GM18502 (cell line): ENCODE results near the gene TAP1.
A peak's percentile ranks its signal among the peaks of the same experiment; 100 is the strongest.

ENCODE experiments used
- ATAC-seq: cut with Tn5 transposase; IDR thresholded peaks from one replicate; pipeline ENCODE4 v1.9.1; 2021; ENCODE audit warnings: mild to moderate bottlenecking; ENCODE audit not compliant: unreplicated experiment, poor library complexity

TAP1 gene

DNA sequence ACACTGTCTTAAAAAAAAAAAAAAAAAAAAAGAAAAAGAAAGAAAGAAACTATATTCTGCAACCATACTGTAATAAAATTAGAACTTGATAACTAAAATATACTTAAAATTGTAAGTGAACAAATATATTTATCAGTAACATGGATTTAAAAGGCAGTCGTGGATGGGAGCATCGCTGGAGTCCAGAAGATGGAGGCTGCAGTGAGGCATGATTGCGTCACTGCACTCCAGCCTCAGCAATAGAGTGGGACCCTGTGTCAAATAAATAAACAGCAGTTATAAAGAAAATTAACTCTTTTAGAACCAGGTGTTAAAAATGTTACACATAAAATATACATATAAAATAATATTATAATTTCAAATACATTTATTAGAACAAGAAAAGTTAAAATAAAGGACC lies 9.2 kb upstream of the TAP1 start:
- no peak for ATAC-seq

DNA sequence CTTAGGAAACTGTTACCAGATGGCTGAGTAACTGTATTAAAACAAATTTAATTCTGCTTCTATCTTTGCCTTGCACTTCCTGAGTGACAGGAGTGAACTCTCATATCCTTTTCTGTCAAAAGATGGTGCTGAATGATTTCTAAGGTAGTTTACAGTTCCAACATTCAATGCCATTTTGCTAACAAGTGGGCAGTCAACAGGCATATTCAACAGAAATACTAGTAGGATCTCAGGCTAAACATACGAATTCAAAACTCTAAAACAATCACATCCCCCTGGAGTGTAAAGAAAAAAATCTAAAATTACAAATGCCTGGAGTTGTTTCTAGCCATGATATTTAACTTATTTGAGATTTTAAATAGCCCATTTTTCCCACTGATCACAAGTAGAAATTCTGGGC lies 7.2 kb upstream of the TAP1 start:
- no peak for ATAC-seq

DNA sequence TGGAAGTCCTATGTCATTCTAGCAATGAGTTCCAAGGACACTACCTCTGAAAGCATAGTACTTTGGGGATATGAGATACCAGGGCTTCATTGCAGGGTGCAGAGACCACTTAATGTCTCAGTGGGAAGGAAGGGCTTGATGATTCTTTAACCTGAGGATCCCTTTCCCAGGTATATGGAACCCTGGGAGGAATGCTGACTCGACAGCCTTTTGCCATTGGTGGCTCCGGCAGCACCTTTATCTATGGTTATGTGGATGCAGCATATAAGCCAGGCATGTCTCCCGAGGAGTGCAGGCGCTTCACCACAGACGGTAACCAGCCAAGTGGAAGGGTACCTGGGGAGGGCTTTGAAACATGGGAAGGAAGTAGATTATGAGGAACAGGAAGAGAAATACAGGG lies 4.7 kb upstream of the TAP1 start:
- no peak for ATAC-seq

DNA sequence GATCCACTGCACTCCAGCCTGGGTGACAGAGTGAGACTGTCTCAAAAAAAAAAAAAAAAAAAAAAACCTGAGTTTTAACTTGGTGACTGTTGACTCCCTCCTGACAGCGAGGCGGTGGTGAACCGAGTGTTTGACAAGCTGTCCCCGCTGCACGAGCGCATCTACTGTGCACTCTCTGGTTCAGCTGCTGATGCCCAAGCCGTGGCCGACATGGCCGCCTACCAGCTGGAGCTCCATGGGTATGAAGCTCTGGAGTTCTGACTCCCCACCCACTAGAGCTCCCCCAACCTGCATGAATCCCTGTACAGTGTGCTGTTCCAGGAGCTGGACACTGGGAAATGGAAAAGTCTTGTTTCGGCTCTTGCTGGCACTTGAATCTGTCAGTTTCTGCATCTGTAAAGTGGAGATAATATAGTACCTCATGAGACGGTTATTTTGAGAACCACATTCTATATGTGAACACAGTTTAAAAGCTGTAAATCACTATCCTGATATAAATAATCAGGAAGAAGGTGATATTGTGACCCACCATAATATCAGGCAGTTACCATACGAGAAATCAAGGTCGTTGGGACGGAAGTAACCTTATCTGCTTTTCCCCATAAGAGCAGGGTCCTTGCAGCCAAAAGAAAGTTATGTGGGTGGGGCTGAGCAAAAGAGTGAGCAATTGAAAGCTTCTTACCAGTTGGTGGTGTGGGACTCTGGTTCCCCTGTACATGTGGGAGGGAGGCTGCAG lies 3.8 kb upstream of the TAP1 start:
- no peak for ATAC-seq

DNA sequence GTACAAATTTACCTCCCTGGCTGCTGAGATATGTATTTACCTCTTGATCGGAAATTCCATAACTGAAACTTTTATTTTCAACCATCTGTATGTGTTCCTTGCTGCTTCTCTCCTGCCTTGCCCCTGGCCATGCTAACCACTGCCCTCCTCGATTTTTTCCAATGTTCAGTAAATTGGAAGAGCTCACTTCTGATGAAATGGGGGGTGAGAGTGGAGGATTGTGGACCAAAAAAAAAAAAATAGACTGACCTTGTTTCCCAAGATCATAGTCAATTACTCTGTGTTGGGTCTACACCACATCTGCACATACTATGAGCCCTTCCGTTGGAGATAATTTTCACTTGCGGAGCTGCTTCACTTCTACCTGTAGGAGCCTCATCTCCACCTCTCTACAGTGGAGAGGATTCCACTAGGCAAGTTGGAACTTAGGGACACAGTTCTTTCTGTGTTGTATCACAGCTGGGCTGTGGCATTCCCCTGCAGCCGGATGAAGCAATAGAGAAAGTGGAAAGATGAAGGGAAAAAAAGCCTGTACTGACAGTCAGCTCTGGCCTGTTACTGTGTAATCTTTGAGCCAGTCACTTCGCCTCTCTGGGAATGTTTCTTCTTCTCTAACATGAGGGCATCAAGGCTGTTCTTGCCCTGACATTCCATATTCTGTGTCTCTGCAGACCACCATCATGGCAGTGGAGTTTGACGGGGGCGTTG lies 2.1 kb upstream of the TAP1 start:
- no peak for ATAC-seq

DNA sequence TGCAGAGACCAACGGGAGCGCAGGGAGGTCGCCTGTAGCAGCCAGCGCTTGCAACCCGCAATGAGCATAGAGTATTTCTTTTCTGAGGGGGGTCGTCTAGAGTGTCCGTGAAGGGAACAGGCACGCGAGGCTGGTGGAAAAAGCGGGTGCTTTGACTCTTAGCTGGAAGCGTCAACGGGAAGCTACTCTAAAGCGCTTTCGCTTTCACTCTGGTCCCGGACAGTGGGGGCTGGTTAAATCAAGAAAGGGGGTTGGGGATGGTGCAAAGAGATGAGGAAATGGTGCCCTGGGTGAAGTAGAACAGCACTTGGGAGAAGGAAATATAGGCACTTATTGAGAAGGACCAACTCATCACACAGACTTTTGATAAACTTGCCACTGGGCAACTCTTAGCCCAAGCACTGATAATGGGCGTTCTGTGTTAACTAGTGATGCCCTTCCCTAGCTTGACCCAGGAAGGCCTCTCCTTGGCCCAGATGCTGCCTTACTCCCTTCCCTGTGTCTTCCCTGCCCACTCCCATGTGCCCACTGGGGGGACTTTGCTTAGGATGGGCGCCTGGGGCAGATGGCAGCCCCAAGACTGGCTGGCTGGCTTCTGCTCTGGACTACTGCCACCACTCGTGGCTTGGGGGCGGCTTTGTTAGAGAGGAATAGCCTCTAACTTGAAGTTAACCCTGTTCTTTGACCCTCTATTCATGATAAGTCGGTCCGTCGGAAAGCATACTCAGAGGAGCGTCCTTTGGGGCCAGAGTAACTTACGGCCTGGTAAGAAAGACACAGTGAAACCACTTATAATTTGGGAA lies 1.1 kb upstream of the TAP1 start:
- ATAC-seq = peak; percentile 26

DNA sequence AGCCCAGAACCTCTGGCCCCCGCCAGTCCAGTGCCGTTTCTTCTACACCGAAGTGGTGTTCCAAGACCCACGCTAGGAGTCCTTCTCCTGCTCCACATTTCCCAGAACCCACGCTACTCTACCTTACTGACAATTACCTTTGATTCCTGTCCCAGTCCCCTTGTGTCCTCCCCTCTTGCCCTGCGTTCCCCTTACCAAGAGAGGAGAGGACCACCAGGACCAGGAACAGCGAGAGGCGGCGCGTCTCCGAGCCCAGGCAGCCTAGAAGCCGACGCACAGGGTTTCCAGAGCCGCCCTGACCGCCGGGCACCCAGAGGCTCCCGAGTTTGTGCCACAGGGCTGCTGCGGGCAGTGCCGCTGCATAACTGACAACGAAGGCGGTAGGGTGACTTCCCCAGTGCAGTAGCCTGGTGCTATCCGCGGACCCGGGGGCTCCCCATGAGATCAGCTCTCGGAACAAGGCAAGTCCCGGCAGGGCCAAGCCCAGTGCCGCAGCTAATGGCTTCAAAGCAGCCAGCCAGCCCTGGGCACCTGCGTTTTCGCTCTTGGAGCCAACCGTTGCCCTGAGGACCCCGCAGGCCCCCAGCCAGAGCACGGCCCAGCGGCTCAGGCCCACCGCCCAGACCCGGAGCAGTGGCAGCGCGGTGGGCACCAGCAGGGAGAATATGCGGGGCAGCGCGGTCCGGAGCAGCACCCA lies 512 bp downstream of the TAP1 start:
- ATAC-seq = peak; percentile 19

DNA sequence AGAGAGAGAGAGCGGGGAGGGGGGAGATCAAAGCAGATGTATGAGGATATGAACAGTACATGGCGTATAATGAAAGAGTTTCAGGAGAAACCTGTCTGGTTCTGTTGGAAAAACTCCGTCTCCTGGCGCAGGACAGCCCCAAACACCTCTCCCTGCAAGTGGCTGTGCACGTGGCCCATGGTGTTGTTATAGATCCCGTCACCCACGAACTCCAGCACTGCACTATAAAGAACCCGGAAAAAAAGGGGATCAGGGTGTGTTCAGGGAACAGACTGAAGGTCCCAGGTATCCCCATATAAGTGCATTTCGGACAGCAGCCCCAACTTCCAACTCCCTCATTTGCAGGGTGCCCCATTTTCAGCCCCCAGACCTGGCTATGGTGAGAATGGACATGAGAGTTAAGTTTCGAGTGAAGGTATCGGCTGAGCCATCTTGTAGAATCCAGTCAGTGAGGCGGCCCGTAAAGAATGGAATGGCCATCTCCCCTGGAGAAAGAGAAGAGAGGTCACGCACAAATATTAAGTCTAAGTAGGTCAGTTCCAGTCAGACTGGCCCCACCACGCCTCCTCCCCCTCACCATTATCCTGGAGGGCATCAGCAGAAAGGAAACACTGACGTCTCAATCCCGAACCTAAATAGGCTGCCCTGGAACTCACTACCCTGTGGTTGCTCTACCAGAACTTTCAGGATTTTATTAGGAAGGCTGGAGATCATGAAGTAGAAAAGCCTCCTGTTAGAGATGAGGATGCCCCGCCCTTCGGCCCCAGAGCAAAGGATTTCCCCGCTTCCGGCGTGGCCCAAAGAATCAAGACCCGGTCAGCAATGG lies 1.3 kb downstream of the TAP1 start:
- no peak for ATAC-seq

DNA sequence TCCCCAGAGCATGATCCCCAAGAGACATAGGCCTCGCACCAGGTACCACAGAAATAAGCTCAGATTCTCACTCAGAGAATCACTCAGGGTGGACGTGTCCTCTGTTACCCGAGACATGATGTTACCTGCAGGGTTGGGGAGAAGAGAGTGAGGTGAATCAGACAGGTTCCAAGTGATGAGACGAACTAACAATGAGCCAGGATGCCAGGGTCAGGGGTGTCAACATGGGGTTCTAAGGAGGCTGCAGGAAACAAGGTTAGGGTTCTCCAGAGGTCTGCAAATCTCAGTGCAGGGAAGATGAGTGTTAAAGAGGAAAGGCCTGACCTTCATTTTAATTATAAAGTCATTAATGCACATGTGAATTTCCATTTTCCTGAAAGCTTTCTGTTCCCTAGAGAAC lies 2.5 kb downstream of the TAP1 start:
- no peak for ATAC-seq

DNA sequence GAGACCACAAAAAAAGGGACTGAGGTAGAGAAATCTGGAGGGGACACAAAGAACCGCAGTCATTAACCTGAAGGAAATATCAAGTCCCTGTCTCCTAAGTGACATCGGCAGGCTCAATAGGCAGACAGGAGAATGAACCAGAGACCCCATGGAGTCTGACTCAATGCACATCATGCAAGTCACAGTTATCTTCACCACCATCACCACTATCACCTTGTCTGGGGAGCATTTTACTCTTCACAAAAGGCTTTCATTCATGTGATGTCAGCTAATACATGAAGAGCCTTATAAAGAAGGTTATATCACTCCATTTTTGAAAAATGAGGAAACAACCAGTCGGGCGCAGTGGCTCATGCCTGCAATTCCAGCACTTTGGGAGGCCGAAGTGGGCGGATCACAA lies 4.4 kb downstream of the TAP1 start:
- no peak for ATAC-seq

DNA sequence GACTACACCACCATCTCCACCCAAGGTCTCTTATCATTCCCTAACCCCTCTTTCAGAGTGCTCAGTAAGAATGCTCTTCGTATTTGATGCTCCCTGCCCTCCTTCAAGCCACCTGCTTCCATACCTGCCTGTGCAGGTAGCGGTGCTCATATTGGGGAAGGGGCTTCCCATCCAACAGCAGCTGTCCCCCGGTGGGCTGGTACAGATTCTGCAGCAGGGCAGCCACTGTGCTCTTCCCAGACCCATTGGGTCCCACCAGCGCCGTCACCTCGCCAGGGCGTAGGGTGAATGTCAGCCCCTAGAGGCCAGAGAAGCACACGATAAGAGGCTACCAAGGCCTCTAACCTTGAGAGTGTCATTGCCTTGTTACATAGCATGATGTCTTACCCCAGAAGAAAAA lies 5.7 kb downstream of the TAP1 start:
- ATAC-seq = no peak

DNA sequence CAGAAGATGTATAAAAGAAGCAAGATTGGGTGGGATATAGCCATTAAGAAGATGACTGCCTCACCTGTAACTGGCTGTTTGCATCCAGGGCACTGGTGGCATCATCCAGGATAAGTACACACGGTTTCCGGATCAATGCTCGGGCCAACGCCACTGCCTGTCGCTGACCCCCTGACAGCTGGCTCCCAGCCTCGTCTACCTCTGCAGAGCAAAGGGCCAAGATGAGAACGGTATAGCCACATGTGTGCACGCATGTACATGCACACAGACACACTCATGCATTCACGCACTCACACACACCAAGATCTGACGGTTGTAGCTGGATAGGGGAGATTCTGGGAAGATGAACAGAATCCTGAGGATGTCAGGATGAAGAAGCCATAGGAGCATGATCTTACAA lies 6.5 kb downstream of the TAP1 start:
- ATAC-seq = no peak

DNA sequence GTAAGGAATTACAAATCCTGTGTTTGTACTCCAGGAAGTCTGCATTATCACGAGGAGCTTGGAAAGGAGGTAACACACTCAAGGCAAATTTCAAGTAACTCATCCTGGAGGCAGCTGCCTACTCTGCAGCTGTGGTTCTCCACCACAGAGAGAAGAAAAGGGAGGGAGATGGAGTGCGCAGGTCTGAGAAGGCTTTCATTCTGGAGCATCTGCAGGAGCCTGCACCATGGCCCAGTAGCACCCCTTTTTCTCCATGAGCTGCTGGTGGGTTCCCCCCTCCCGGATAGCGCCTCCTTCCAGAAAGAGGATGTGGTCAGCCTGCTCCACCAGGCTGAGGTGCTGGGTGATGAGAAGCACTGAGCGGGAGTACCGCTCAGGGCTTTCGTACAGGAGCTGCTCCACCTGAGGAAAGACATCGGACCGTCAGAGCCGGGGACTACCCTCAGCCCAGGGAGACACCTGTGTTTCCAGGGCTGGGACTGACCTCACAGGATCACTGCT lies 8.1 kb downstream of the TAP1 start:
- no peak for ATAC-seq

DNA sequence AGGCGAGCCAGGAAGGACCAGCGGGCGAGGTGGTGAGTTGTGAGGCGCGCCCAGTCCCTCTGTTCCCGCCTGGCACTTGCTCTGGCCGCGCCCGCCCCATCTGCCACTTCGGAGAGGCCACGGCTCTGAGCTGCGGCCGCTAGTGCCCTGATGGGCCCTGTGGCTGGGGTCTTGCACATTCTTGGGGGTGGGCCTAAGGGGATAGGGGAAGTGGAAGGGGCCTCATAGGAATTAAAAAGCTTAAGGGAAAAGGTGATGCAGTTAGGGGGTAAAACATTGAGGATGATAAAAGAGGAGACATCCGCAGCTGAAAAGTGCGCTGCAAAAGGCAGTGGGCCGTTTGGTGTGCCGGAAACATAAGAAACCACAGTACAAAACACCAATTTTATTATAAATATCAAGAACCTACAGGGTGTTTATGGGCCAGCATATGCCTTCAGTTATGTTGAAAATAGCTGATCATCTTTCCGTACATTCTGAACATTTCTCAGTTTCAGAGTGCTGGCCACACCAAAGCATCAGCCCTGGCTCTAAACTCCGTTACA lies 8.6 kb downstream of the TAP1 start:
- ATAC-seq = no peak

DNA sequence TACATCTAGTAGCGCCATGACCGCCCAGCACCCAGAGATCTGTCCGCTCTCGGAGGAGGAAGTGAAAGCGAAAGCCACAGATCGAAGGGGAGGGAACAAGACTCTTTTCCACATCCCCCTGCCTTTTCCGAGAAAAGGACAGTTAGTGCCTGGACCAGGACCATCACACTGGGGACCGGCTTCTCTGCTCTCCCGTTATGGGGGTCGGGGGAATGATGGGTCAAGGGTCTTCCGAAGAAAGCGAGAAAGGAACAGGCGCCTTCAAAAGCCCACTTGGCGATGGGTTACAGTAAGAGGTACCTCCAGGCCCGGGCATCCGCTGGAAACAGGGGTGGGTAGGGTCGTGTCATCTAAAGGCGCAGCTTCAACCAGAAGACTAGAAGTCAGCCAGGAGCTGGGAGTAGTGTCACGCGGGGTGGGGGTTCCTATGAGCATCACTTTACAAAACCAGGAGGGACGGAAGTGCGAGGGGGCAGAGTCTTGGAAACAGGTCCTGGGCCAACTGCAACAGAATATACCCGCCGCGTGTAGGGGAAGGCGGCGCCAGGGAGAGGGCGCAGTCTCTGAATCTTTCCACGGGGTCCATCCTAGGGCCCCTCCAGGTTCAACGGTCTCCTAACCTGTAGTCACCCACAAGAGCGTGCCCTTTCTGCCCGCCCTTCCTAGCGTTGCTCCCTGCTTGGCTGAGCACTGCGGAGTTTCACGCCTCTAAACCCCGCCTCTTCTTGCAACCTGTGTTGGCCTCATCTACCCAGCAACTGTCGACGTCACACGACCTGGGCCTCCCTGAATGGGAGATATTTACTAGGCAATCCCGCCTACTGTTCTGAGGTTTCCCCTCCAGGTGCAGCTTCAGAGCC lies 9.3 kb downstream of the TAP1 start, which contains the start of gene PSMB8:
Gene PSMB8, minus strand, starts transcription at position 69 of the 860 bp plus-strand sequence. Its CDS starts 51 bp downstream, at position 18.
- ATAC-seq = peak; percentile 70

DNA sequence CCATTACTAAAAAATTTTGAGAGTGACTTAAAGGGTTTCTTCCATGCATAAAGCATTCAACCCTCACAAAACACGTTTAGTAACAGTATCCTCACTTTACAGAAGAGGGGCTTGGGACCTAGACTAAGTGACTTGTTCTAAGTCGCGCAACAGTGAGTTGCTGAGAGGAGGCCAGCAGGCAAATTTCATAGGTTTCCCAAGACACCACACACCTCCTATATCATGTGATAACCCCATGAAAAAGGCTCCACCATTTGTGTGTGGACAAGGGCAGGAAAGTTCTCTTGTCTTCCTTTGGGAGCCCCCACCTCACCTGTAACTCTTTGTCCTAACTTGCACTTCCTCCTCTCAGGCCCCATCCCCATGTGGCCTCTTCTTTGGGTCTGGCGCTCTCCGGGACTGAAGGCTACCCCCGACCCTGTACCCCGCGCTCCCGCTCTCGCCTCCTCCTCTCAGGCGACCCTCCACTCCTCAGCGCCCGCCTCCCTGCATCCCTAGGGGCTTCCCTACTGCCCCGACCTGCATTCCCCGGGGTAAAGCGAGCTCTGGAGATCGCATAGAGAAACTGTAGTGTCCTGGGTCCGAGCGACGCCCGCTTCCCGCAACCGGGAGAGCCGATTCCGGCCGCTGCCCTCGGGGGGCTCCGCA lies 10.0 kb downstream of the TAP1 start:
- ATAC-seq = peak; percentile 0

DNA sequence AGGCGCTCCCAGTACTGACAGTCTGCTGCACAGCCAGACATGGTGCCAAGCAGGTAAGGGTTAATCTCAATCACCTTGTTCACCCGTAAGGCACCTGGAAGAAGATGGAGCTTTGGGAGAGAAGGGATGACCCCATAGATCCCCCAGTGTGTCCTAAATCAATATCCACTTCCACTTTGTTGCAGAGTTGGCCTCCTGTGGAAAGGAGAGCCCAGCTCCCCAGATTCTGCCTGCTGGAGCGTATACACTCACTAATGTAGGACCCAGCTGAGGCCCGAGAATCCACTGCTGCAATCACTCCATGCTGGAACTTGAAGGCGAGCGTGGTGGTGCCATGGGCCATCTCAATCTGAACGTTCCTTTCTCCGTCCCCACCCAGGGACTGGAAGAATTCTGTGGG lies 10.8 kb downstream of the TAP1 start:
- no peak for ATAC-seq
